ENCODE results near the gene GEMIN4.

DNA sequence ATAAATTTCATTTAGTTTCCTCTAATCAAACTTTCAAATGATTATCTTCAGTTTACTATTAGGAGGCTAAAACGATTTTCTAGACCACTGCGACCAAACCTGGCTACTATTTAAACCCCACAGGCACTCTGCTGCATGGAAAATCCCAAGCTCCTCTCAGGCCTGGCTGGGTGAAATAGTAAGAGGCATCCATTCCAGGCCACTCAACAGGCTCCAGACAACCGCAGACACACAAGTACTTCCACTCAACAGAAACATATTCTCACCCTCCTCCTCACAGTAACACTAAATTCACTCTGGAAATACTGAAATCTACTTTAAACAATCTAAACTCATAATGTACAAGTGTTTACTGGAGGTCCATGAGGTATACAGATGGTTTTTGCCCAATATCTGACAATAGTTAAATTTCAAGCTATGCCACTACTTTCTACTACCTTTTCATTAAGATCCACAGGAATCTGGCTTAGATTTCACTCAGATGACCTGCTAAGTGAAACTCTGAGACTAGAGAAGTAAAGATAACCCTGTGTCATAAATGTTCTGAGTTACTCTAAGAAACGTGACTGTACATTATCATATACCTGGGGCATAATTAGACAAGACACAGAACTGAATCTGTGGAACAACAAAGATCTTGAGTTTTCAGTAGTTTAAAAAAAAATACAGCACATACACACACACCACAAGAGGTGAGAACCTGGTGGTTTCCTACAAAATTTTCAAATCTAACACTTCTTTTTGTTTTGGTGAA, 47.8 kb downstream of the GEMIN4 start:
- TF ChIP-seq, protein P1, sequence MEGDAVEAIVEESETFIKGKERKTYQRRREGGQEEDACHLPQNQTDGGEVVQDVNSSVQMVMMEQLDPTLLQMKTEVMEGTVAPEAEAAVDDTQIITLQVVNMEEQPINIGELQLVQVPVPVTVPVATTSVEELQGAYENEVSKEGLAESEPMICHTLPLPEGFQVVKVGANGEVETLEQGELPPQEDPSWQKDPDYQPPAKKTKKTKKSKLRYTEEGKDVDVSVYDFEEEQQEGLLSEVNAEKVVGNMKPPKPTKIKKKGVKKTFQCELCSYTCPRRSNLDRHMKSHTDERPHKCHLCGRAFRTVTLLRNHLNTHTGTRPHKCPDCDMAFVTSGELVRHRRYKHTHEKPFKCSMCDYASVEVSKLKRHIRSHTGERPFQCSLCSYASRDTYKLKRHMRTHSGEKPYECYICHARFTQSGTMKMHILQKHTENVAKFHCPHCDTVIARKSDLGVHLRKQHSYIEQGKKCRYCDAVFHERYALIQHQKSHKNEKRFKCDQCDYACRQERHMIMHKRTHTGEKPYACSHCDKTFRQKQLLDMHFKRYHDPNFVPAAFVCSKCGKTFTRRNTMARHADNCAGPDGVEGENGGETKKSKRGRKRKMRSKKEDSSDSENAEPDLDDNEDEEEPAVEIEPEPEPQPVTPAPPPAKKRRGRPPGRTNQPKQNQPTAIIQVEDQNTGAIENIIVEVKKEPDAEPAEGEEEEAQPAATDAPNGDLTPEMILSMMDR (IDR thresholded peaks at IDR 0.05): no peak
- TF ChIP-seq POLR2A (IDR thresholded peaks at IDR 0.05): no peak
- TF ChIP-seq EP300 (IDR thresholded peaks at IDR 0.05): no peak
